ENCODE measurements around the gene SPEF1. TPM values are rescaled to one million over a fixed set of nuclear protein-coding genes. Genes with fewer than 3 reads are reported as not detected.

Gene SPEF1
- total and polyA plus RNA-seq, 2 of the 13 experiments (the other 11 are each of a cell fraction or from before 2014, with no cell fraction given), result 0.11 to 0.27 TPM

GRCh38 chr20:3763671-3764601 is 17.3 kb downstream of the SPEF1 start (continued):
- TF ChIP-seq ZNF674 (CRISPR knock-in tag; IDR thresholded peaks at IDR 0.05; ENCODE audit: low read depth) (no peak), ZNF773 (CRISPR knock-in tag; IDR thresholded peaks at IDR 0.05; ENCODE audit: borderline replicate concordance) (no peak), ZNF883 (CRISPR knock-in tag; IDR thresholded peaks at IDR 0.05; ENCODE audit: not compliant biosample characterization) (no peak), AKAP8 (CRISPR knock-in tag; IDR thresholded peaks at IDR 0.05) (0 out of 2 replicates have a peak, but pooled peaks have one; percentile 36), CENPBD1 (CRISPR knock-in tag; IDR thresholded peaks at IDR 0.05; ENCODE audit: borderline replicate concordance, low read depth) (no peak), ZNF552 (CRISPR knock-in tag; IDR thresholded peaks at IDR 0.05; ENCODE audit: borderline replicate concordance) (no peak), KDM5A (IDR thresholded peaks at IDR 0.05; ENCODE audit: borderline replicate concordance, low read length) (no peak), FOXM1 (CRISPR knock-in tag; IDR thresholded peaks at IDR 0.05) (no peak), RBFOX2 (IDR thresholded peaks at IDR 0.05; ENCODE audit: low read depth, low read length) (no peak), HDAC1 (CRISPR knock-in tag; IDR thresholded peaks at IDR 0.05) (no peak), HNF1B (CRISPR knock-in tag; IDR thresholded peaks at IDR 0.05) (0 out of 2 replicates have a peak, but pooled peaks have one; percentile 9), AGO1 (IDR thresholded peaks at IDR 0.05; ENCODE audit: low read depth, low read length, poor library complexity, severe bottlenecking) (no peak), PRDM10 (CRISPR knock-in tag; IDR thresholded peaks at IDR 0.05; ENCODE audit: low read depth) (no peak), THRA (CRISPR knock-in tag; IDR thresholded peaks at IDR 0.05; ENCODE audit: borderline replicate concordance) (no peak), ZNF30 (CRISPR knock-in tag; IDR thresholded peaks at IDR 0.05) (no peak), ZNF790 (CRISPR knock-in tag; IDR thresholded peaks at IDR 0.05; ENCODE audit: borderline replicate concordance) (no peak), ZNF460 (CRISPR knock-in tag; IDR thresholded peaks at IDR 0.05; ENCODE audit: borderline replicate concordance) (no peak), ELF1 (CRISPR knock-in tag; IDR thresholded peaks at IDR 0.05) (no peak), KAT8 (CRISPR knock-in tag; IDR thresholded peaks at IDR 0.05) (no peak), MYNN (CRISPR knock-in tag; IDR thresholded peaks at IDR 0.05; ENCODE audit: low read depth) (no peak), ATF1 (CRISPR knock-in tag; IDR thresholded peaks at IDR 0.05) (no peak), SIX1 (CRISPR knock-in tag; IDR thresholded peaks at IDR 0.05; ENCODE audit: borderline replicate concordance) (no peak), ZNF879 (CRISPR knock-in tag; IDR thresholded peaks at IDR 0.05) (no peak)
